DOHH2 (cell line): ENCODE measurements around the gene CCR6.

Experiments
- H3F3A ChIP-seq: fragments of 200-600 bp; sonication (generic), shearing (Covaris generic); 2 replicates; pipeline ENCODE4 v1.6.0; 2016; ENCODE audit warnings: antibody characterized with exemption, mild to moderate bottlenecking; ENCODE audit not compliant: control insufficient read depth, insufficient read depth
- H3K27ac ChIP-seq: fragments of 200-600 bp; sonication (generic); 2 replicates; pipeline ENCODE4 v1.5.1; 2014; ENCODE audit warnings: low read depth, mild to moderate bottlenecking, low read length, moderate library complexity
- H3K27me3 ChIP-seq: fragments of 200-600 bp; sonication (generic); 2 replicates; pipeline ENCODE4 v1.6.1; 2014; ENCODE audit warnings: mild to moderate bottlenecking, low read length, mixed read lengths; ENCODE audit not compliant: control insufficient read depth
- H3K36me3 ChIP-seq: fragments of 200-600 bp; sonication (generic); 2 replicates; pipeline ENCODE4 v1.6.1; 2014; ENCODE audit warnings: mild to moderate bottlenecking, low read length, moderate library complexity, mixed read lengths; ENCODE audit not compliant: control insufficient read depth
- H3K4me1 ChIP-seq: fragments of 200-600 bp; sonication (generic); 2 replicates; pipeline ENCODE4 v1.6.1; 2014; ENCODE audit warnings: mild to moderate bottlenecking, low read length, mixed read lengths; ENCODE audit not compliant: control insufficient read depth
- H3K4me2 ChIP-seq: fragments of 200-600 bp; sonication (generic); 2 replicates; pipeline ENCODE4 v1.6.0; 2014; ENCODE audit warnings: mild to moderate bottlenecking, low read length, moderate library complexity
- H3K4me3 ChIP-seq: fragments of 200-600 bp; sonication (generic); 2 replicates; pipeline ENCODE4 v1.5.1; 2014; ENCODE audit warnings: mild to moderate bottlenecking, low read length, mixed read lengths
- H3K79me2 ChIP-seq: fragments of 200-600 bp; sonication (generic); 2 replicates; pipeline ENCODE4 v1.6.1; 2014; ENCODE audit warnings: mild to moderate bottlenecking, low read length, mixed read lengths; ENCODE audit not compliant: control insufficient read depth
- H3K9me2 ChIP-seq: fragments of 200-600 bp; sonication (generic); replicated peaks from 2 replicates; pipeline ENCODE4 v1.6.1; 2014; ENCODE audit warnings: mild to moderate bottlenecking, low read length, mixed read lengths; ENCODE audit not compliant: control insufficient read depth
- H3K9me3 ChIP-seq: fragments of 200-600 bp; sonication (generic); 2 replicates; pipeline ENCODE4 v1.6.1; 2014; ENCODE audit warnings: antibody characterized with exemption, low read length, mixed read lengths; ENCODE audit not compliant: control insufficient read depth, insufficient read depth
- H4K20me1 ChIP-seq: fragments of 200-600 bp; sonication (generic); 2 replicates; pipeline ENCODE4 v1.6.0; 2014; ENCODE audit warnings: low read depth, mild to moderate bottlenecking, antibody characterized with exemption, low read length, moderate library complexity; ENCODE audit not compliant: control insufficient read depth, insufficient read depth
- CTCF ChIP-seq: fragments of 200-600 bp; sonication (generic); IDR thresholded peaks from one replicate; pipeline ENCODE4 v1.5.1; 2014; ENCODE audit warnings: antibody characterized with exemption, mild to moderate bottlenecking, low read depth, low read length; ENCODE audit not compliant: poor library complexity, severe bottlenecking
- EZH2phosphoT487 ChIP-seq: fragments of 200-600 bp; sonication (generic); IDR thresholded peaks from 2 replicates; pipeline ENCODE4 v1.6.1; 2017; ENCODE audit warnings: borderline replicate concordance, mild to moderate bottlenecking, antibody characterized with exemption, low read length, moderate library complexity, mixed read lengths

CCR6 gene

GRCh38 chr6:167154895-167155294, 32.0 kb downstream of the CCR6 start:
- no peaks in the 10 kb centered on the region for H3K9me3 ChIP-seq
- H3K9me2 ChIP-seq, result no peaks in the 10 kb centered on the region
- no peaks in the 10 kb centered on the region for H3F3A ChIP-seq
- no peak overlapping the region for H3K27ac ChIP-seq
- no peaks in the 10 kb centered on the region for H4K20me1 ChIP-seq
- no peaks in the 10 kb centered on the region for H3K36me3 ChIP-seq
- no peaks in the 10 kb centered on the region for H3K79me2 ChIP-seq
- no peak overlapping the region for H3K4me2 ChIP-seq
- peaks cover 30% of the 10 kb centered on the region for H3K27me3 ChIP-seq
- H3K4me3 ChIP-seq, result no peak overlapping the region
- H3K4me1 ChIP-seq, result peaks cover 47% of the 10 kb centered on the region
- TF ChIP-seq EZH2phosphoT487 (no peak), CTCF (no peak)

- Histone ChIP-seq H4K20me1 (no peaks in the 10 kb centered on the region), H3F3A (no peaks in the 10 kb centered on the region), H3K27ac (no peak overlapping the region), H3K4me2 (0 out of 2 replicates have a peak overlapping the region, but pooled peaks have one; percentile 2), H3K27me3 (peaks cover 30% of the 10 kb centered on the region), H3K4me3 (no peak overlapping the region), H3K9me3 (no peaks in the 10 kb centered on the region), H3K9me2 (no peaks in the 10 kb centered on the region), H3K36me3 (no peaks in the 10 kb centered on the region), H3K79me2 (no peaks in the 10 kb centered on the region), H3K4me1 (peaks cover 29% of the 10 kb centered on the region)
- TF ChIP-seq EZH2phosphoT487, result no peak
- no peak for TF ChIP-seq CTCF
These were observed 34.5 kb downstream of the CCR6 start for GRCh38 chr6:167157414-167157813.

- no peak for TF ChIP-seq CTCF
- TF ChIP-seq EZH2phosphoT487, result no peak
- no peak within 1 kb of the TSS for H3K4me3 ChIP-seq
- H3K36me3 ChIP-seq, result no peaks in the 10 kb centered on the region
- H3K4me1 ChIP-seq, result peaks cover 25% of the 10 kb centered on the region
- H3K27me3 ChIP-seq, result peaks cover 30% of the 10 kb centered on the region
- no peaks in the 10 kb centered on the region for H4K20me1 ChIP-seq
- peak within 1 kb of the TSS; percentile 2; the same call in 1 of the 2 replicates for H3K4me2 ChIP-seq
- H3K9me2 ChIP-seq, result no peaks in the 10 kb centered on the region
- no peaks in the 10 kb centered on the region for H3K79me2 ChIP-seq
- H3K27ac ChIP-seq, result no peak within 1 kb of the TSS
- no peaks in the 10 kb centered on the region for H3K9me3 ChIP-seq
- H3F3A ChIP-seq, result no peaks in the 10 kb centered on the region
These were observed 35.0 kb downstream of the CCR6 start, which contains the start of gene GPR31 for GRCh38 chr6:167157863-167158262. Gene GPR31, minus strand, starts transcription at chr6:167157980. Its CDS starts 149 bp downstream, at chr6:167157831.
